Head of caudate nucleus (tissue), 42 donors: ENCODE data around the gene SC5D.

Experiments used
- DNase-seq, 42 donors: peaks; one replicate each; pipeline versions ENCODE4 v3.0.0 to v3.0.0-alpha.2; 2020 to 2021; ENCODE audit warnings: mixed read lengths in 7 of 42
- intact Hi-C: fragments of 100-400 bp; cut with DNase I; formaldehyde crosslinking; loops from one replicate; pipeline ENCODE4 v1.15.0; 2022

Gene SC5D

DNA sequence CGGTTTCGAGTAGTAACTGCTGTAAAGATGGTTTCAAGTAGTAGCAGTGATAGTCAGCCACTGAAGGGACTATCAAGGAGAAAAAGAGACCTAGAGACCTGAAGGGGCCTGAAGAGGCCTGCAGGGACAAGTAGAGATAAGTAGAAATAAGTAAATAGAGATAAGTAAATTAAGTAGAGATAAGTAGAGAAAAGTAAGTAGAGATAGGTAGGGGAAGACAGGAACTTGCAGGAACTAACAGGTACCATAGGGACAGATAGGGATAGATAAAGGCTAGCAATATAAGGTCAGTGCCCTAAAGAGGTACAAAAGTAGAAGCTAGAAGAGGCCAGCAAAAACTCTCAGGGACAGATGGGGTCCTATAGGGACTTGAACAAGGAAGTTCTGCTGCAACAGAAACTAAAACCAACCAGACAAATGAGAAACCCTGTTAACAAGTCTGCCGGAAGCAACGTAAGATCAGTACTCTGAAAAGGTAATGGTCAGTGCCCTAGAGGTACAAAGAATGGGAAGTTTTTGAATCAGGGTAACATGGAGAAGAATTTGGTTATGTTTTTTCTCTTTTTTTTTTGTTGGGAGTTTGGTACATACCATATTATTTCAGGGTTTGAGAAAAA, 9.6 kb upstream of the SC5D start:
- no peak for DNase-seq
- intact Hi-C loops, result no loop called here

DNA sequence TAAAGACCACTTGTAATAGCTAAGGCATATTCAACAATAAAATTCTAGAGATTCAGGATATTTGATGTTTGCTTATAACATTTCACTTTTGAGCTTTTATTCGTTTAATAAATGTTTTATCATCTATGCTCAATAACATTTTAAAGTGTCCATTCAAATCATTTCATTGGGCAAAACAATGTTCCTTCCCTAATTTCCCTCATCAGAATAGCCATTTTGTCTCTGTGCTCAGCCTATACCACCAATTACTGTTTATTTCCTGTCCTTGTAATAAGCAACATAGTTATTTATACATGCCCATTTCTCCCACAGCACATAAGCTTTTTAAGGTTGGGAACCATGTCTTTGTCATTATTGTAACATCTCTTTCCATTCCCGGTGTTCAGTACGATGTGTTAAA, 1.3 kb upstream of the SC5D start:
- intact Hi-C loops, result no loop called here
- no peak for DNase-seq

DNA sequence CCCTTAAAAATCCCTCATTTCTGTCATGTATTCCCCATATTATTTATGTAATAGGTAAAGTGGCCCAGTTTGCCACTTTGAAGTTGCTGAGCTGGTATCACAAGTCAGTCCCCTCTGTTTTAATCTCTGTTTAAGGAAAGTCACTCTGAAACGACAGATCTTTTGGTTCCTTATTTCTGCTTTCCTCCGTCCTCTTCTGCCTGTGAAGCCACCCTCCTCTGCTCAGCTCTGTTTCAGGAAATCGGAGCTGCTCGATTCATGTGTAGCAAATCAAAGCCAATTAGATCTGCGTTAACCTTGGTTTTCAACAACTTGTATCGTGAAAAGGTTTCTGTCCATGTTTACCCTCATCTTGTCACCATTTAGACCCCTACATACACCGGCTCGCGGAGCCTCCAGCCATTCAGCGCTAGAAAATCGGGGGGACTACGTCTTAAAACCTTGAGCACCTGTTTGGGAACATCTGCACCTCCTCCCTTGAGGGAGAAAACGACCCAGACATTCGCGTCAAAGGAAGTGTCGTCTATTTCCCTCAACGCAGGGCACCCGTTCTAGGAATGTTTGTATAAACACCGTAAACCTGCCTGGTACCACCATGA, 576 bp upstream of the SC5D start:
- peak in 16 of 42 donors; percentile 2 to 53 (median 18) for DNase-seq
- intact Hi-C loops, result no loop called here

- no peak for DNase-seq
- intact Hi-C loops, result no loop called here
Observed at GRCh38 chr11:121293288-121293594, 670 bp downstream of the SC5D start.

DNA sequence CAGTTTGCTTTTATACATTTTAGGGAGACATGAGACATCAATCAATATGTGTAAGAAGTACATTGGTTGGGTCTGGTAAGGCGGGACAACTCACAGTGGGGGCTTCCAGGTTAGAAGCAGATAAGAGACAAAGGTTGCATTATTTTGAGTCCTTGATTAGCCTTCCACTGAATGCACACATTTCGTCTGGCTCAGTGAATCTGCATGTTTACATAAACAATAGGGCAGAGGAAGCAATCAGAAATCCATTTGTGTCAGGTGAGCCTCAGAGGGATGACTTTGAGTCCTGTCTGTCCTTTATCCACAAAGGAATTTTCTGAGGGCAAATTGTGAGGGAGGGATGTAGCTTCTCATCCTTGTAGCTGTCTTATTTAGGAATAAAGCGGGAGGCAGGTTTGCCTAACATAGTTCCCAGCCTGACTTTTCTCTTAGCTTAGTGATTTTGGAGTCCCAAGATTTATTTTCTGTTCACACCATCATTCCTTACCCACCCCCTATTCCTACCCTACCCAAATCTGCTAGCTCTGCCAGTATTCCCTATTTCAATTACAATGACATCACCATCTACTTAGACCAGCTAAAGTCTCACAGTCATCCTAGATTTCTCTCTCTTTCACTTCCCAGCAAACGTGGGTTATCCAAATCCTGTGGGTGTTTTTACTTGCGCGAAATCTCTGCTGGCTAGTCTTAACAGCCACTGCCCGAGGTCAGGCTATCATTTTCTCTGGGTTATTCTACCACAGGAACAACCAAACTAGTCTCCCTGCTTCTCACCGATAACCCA, 2.9 kb downstream of the SC5D start:
- intact Hi-C loops, result no loop called here
- no peak for DNase-seq

- DNase-seq, result no peak
- intact Hi-C loops, result no loop called here
Observed at GRCh38 chr11:121297872-121298271, 5.3 kb downstream of the SC5D start.

DNA sequence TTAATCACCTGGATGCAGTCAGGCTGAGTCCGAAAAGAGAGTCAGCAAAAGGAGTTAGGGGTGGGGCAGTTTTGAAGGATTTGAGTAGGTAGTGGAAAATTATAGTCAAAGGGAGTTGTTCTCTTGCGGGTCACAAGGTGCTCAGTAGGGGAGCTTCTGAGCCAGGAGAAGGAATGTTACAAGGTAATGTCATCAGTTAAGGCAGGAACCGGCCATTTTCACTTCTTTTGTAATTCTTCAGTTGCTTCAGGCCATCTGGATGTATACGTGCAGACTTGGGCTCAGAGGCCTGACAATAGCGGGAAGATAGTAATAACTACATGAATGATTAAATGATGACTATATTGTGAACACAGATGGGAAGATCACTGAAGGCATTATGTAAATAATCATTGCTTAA, 6.2 kb downstream of the SC5D start:
- DNase-seq, result no peak
- intact Hi-C loops, result no loop called here

- DNase-seq, result no peak
- intact Hi-C loops, result no loop called here
Observed at GRCh38 chr11:121299417-121299816, 6.8 kb downstream of the SC5D start.

GRCh38 chr11:121300313-121300971, 7.9 kb downstream of the SC5D start:
- DNase-seq, result no peak
- intact Hi-C loops, result no loop called here

GRCh38 chr11:121300972-121301699, 8.6 kb downstream of the SC5D start:
- no peak for DNase-seq
- intact Hi-C loops, result no loop called here

DNA sequence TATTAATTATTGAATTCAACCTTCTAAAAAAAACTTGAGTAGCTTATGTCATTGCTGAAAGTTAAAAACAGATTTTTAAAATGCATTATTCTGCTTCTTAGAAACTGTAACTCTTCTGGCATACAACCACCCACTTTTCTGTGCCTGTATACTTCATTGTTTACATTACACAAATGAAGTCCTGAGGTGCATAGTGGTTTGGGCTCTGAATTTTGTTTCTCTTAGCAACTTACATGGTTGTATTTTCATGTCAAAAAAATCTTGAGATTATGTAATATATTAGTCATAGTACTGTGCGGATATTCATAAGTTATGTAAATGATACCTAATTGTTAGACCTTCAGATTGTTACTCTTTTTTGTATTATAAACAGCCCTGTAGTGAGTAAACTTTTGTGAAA, 12.2 kb downstream of the SC5D start:
- intact Hi-C loops, result no loop called here

GRCh38 chr11:121308816-121309215, 16.2 kb downstream of the SC5D start:
- intact Hi-C loops, result no loop called here
- DNase-seq, result no peak

More for the DNA sequence above, 12.2 kb downstream of the SC5D start:
- no peak for DNase-seq

DNA sequence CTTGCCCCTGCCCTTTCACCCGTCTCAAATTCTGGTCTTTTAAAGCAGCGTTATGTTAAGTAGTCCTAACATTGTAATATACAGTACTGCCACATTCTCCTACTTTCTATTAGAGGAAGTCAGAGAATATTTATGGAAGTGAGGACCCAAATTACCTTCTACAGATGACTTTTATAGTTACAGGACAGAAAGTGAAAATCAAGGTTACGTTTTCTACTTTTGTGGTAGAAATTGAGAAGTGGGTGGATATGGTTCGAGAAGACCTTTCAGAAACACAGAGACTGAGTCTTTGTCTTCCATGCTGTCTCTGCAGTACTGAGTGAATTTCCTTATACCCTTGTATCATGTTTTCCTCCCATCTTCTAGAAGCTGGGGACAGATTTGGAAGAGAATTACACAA, 17.1 kb downstream of the SC5D start:
- intact Hi-C loops, result no loop called here
- no peak for DNase-seq

DNA sequence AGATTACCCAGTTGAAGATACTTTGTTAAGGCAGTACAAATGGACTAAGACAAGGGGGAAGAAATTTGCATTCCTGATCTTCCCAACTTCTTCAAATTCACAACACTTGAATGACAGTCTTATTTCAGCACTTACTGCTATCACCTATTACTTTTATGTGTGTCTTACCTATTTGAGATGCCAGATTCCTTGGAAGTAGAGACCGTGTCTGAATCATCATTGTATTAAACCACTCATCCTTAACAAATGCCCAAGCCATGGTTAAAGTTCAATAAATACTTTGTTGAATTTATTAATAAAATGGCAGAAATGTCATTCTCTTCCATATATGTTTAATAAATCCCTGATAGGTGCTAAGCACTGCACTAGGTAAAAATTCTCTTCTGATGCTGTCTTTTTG, 18.3 kb downstream of the SC5D start:
- no peak for DNase-seq
- intact Hi-C loops, result no loop called here

DNA sequence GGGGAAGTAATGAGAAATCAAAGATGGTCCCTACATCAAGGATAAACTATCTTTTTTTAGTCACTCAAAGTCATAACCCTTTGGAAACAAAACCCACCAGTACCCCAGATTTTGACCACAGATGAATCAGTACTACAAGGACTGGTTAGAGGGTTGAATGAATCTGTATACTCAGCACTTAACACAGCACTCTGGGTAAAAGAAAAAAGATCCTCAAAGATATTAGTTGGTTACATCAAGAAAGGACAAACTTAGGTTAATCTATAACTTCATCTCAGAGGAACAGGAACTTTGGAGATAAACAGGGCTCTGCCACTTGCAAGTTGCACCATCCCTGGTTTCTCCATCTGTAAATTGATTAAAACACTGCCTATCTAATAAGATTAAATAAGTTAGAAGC, 18.8 kb downstream of the SC5D start:
- no peak for DNase-seq
- intact Hi-C loops, result no loop called here

GRCh38 chr11:121312483-121312882, 19.9 kb downstream of the SC5D start:
- no peak for DNase-seq
- intact Hi-C loops, result no loop called here

GRCh38 chr11:121318848-121319834, 26.6 kb downstream of the SC5D start:
- peak in 20 of 42 donors; percentile 19 to 73 (median 37) for DNase-seq
- intact Hi-C loops, result no loop called here

- DNase-seq, result peak; percentile 16 to 86 (median 68)
- intact Hi-C loops, result loop anchor here (2.0 to 10.0 kb wide), 3 partner anchors 133 to 269 kb away; partner anchors contain the start of genes SORL1 and SORL1-AS1
Observed at GRCh38 chr11:121321614-121322243, 29.2 kb downstream of the SC5D start.
